Suprapubic skin (tissue), 4 donors: ENCODE measurements around the gene GLS2.

Source experiments
- CTCF ChIP-seq, 2 donors: fragments of 200-600 bp in 1 of 2; fragments of 450-650 bp in 1 of 2; sonication (generic) in 1 of 2; IDR thresholded peaks; one replicate each; pipeline ENCODE4 v1.5.1; 2016 to 2019; ENCODE audit warnings: antibody characterized with exemption in 2 of 2, mild to moderate bottlenecking in 1 of 2, moderate library complexity in 1 of 2
- EP300 ChIP-seq: sonication (generic); formaldehyde crosslinking; IDR thresholded peaks from one replicate; pipeline ENCODE4 v1.6.1; 2017; ENCODE audit warnings: antibody characterized with exemption
- POLR2A ChIP-seq, 2 donors: fragments of 450-650 bp; IDR thresholded peaks; one replicate each; pipeline ENCODE4 v1.6.1; 2017; ENCODE audit warnings: antibody characterized with exemption in 2 of 2, mild to moderate bottlenecking in 2 of 2, moderate library complexity in 2 of 2
- POLR2AphosphoS5 ChIP-seq, 3 donors: sonication (generic); formaldehyde crosslinking; IDR thresholded peaks; one replicate each; pipeline ENCODE4 v1.6.1; 2017; ENCODE audit warnings: antibody characterized with exemption in 3 of 3

- no peak for TF ChIP-seq POLR2A (IDR thresholded peaks at IDR 0.05)
- no peak for TF ChIP-seq CTCF (IDR thresholded peaks at IDR 0.05)
- no peak for TF ChIP-seq POLR2AphosphoS5 (IDR thresholded peaks at IDR 0.05)
- no peak for TF ChIP-seq EP300
These were observed 33.4 kb downstream of the GLS2 start, which contains the start of gene MIP for GRCh38 chr12:56454557-56454956.
